Esophagus muscularis mucosa (tissue), 4 donors: Measurements from ENCODE around the gene SNX3. TPM values are rescaled to one million over a fixed set of nuclear protein-coding genes. Genes with fewer than 3 reads are reported as not detected.

Source experiments
- DNase-seq: peaks from one replicate; pipeline ENCODE4 v3.0.0-alpha.2; 2017; ENCODE audit errors: extremely low spot score
- H3K27ac ChIP-seq, 4 donors: fragments of 200-600 bp; sonication (generic); replicated peaks in 1 of 4; 1 replicate in 3 of 4; 2 replicates in 1 of 4; pipeline ENCODE4 v1.5.1; 2016 to 2019; ENCODE audit warnings: mild to moderate bottlenecking in 1 of 4
- H3K27me3 ChIP-seq, 4 donors: fragments of 200-600 bp; sonication (generic); one replicate each; pipeline versions ENCODE4 v1.5.1 to v1.6.0; 2016 to 2019
- H3K36me3 ChIP-seq, 4 donors: fragments of 200-600 bp; sonication (generic); one replicate each; pipeline ENCODE4 v1.5.1; 2016 to 2019
- H3K4me1 ChIP-seq, 4 donors: fragments of 200-600 bp; sonication (generic); one replicate each; pipeline ENCODE4 v1.5.1; 2016 to 2019
- H3K4me3 ChIP-seq, 4 donors: fragments of 200-600 bp; sonication (generic); 1 replicate in 2 of 4; 2 replicates in 2 of 4; pipeline ENCODE4 v1.5.1; 2016 to 2019; ENCODE audit warnings: mild to moderate bottlenecking in 4 of 4, moderate library complexity in 1 of 4
- H3K9me3 ChIP-seq, 4 donors: fragments of 200-600 bp; sonication (generic); 1 replicate in 3 of 4; 2 replicates in 1 of 4; pipeline ENCODE4 v1.5.1; 2016 to 2019
- CTCF ChIP-seq, 3 experiments: fragments of 200-600 bp in 2 of 3; fragments of 450-650 bp in 1 of 3; sonication (generic) in 2 of 3; IDR thresholded peaks; one replicate each; pipeline ENCODE4 v1.5.1; 2017 to 2019; ENCODE audit warnings: antibody characterized with exemption in 3 of 3, mild to moderate bottlenecking in 2 of 3, moderate library complexity in 1 of 3
- EP300 ChIP-seq: sonication (generic); formaldehyde crosslinking; IDR thresholded peaks from one replicate; pipeline ENCODE4 v1.6.1; 2017; ENCODE audit warnings: antibody characterized with exemption
- POLR2A ChIP-seq: fragments of 450-650 bp; IDR thresholded peaks from one replicate; pipeline ENCODE4 v1.6.1; 2017; ENCODE audit warnings: antibody characterized with exemption, moderate library complexity, mild to moderate bottlenecking, low read depth
- POLR2AphosphoS5 ChIP-seq, 2 donors: sonication (generic); formaldehyde crosslinking; IDR thresholded peaks; one replicate each; pipeline ENCODE4 v1.6.1; 2017; ENCODE audit warnings: antibody characterized with exemption in 2 of 2
- WGBS: methylation state at CpG from one replicate; pipeline ENCODE4 v1.1.5; 2018; 5-methylcytosine and 5-hydroxymethylcytosine counted together
- intact Hi-C: fragments of 100-400 bp; cut with DNase I; formaldehyde crosslinking; loops from one replicate; pipeline ENCODE4 v1.15.1; 2023
- small RNA-seq, 3 donors: library from RNA; depleted of rRNA; stranded (forward); fragments of <200 nt; gene quantifications; one replicate each; pipeline ENCODE3, GENCODE V24; 2016
- total RNA-seq, 4 donors: library from RNA; depleted of rRNA; stranded (reverse); fragments of >200 nt; gene quantifications; one replicate each; pipeline versions ENCODE4 v1.1.0 to v1.2.1, GENCODE V29; 2016

SNX3 gene
- total RNA-seq, 4 donors from 2014 or later = 148 to 176 (median 151) TPM

- WGBS = 6% methylated on average over 6 of the region's 6 CpGs
Observed at GRCh38 chr6:108163267-108163643, 97.6 kb downstream of the SNX3 start.

GRCh38 chr6:108161724-108162282 is 99.0 kb downstream of the SNX3 start:
- intact Hi-C loops = no loop called here
- Histone ChIP-seq H3K4me1 (peaks cover 33 to 51% (median 49%) of the 10 kb centered on the region in 4 donors), H3K36me3 (no peaks in the 10 kb centered on the region), H3K27me3 (peaks cover 0 to 100% (median 83%) of the 10 kb centered on the region in 4 donors), H3K4me3 (no peak overlapping the region), H3K9me3 (no peaks in the 10 kb centered on the region), H3K27ac (no peak overlapping the region)
- TF ChIP-seq CTCF (IDR thresholded peaks at IDR 0.05) (no peak), EP300 (no peak), POLR2AphosphoS5 (IDR thresholded peaks at IDR 0.05) (no peak), POLR2A (no peak)
- 9% methylated on average over 3 of the region's 3 CpGs for WGBS
- DNase-seq = peak; percentile 87

More at GRCh38 chr6:108163267-108163643, 97.6 kb downstream of the SNX3 start:
- no peak overlapping the region for H3K4me3 ChIP-seq
- peak; percentile 42 for DNase-seq
- peaks cover 37 to 51% (median 49%) of the 10 kb centered on the region in 4 donors for H3K4me1 ChIP-seq
- H3K27ac ChIP-seq = no peak overlapping the region
- intact Hi-C loops = no loop called here
- no peaks in the 10 kb centered on the region for H3K9me3 ChIP-seq
- H3K27me3 ChIP-seq = peaks cover 4 to 100% (median 83%) of the 10 kb centered on the region in 4 donors
- TF ChIP-seq EP300 (no peak), POLR2A (no peak), CTCF (IDR thresholded peaks at IDR 0.05) (no peak), POLR2AphosphoS5 (IDR thresholded peaks at IDR 0.05) (no peak)
- H3K36me3 ChIP-seq = no peaks in the 10 kb centered on the region

Small RNA genes lying within 50 kb of the gene (small RNA-seq; reads per million reads assigned to genes)
- gene RNA5SP212 (0 reads per million in 3 donors), gene RNU6-1144P (0 reads per million in 3 donors), gene Z98742.2 (0 reads per million in 3 donors)

Other genes with a start within 250 kb of the SNX3 start
- 10 to 100 TPM; 48.2 to 74.4 (median 61.2) TPM for gene OSTM1, start 186.3 kb downstream of the SNX3 start, total RNA-seq
- not detected for gene NR2E1, start 95.0 kb downstream of the SNX3 start, total RNA-seq
- 1 to 10 TPM; 1.5 to 5.4 (median 3.3) TPM for gene AFG1L, start 34.0 kb upstream of the SNX3 start, total RNA-seq